Activated CD8-positive, alpha-beta memory T cell treated with anti-CD3 and anti-CD28 coated beads for 24 hours (primary cell): ENCODE results near the gene CFAP68.
"Not testable (repeated sequence)": the region's sequence is repeated elsewhere in the genome, so short reads cannot be mapped to it uniquely, and the experiment has no call there.

Source experiments
- DNase-seq: peaks from one replicate; pipeline ENCODE4 v3.0.0-alpha.2; 2020

The CFAP68 gene

DNA sequence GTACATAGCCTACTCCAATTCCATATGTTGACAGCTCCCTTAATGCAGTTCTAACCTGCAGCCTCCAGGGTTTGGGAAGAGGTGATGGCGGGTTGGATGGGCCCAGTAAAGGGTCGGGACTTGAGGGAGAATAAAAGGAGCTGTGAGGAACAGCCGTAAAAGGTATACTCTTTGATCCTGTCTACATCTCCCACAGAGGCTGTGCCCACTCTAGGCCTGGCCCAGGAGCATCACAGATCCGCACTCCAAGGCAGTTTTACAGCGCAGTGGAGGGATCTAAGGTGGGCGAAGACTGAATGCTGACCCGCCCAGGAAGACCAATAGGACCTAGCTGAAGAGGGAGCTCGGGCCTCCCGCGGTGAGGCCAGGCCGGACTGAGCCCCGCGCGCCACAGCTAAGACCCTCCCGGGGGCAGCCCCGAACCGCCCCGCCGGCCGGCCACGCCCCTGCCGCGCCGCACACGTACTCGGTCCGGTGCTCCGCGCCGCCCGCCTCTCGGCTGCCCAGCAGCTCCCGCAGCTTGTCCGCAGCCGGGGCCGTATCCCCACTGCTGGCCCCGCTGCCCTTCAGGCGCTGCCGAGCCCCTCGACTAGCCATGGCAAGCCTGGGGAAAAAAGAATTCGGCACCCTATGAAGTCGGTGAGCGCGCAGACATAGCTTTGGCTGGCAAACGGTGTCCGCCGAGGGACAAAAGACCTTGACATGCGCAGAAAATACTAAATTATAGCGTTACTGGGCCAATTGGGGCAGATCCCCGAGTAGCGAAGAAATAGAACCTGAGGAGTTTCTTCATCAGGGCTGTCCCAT, 8.3 kb upstream of the CFAP68 start, which contains the start of gene ALG9:
Gene ALG9 (minus strand): TSS at position 696 of the 807 bp plus-strand sequence. CDS start 99 bp downstream, at position 597.
- DNase-seq = peak; percentile 98

DNA sequence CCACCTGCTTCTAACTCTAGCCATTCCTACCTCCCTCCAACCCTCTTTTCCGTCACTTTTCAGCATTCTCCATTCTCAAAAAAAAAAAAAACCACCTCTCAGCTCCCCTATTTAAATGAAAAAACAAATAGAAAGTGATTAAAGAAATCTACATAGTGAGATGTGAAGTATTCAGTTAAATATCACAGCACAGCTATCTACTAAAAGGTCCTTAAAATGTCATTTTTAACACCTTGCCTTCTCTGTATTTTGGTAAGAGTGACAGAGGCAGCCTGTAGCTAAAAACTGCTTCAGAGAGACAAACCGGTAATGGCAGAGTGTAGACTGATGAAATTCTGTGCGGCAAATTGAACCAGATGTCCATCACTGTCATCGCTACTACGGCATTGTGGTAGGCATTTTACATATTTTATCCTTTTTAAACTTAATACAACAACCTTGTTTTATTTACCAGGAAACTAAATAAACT, 7.6 kb upstream of the CFAP68 start:
- DNase-seq = no peak

- DNase-seq = no peak
Measured at GRCh38 chr11:111878385-111878848, 924 bp upstream of the CFAP68 start.

- no peak for DNase-seq
Measured at GRCh38 chr11:111879637-111879960, 258 bp downstream of the CFAP68 start.

GRCh38 chr11:111882202-111882601, 2.9 kb downstream of the CFAP68 start:
- DNase-seq = no peak

DNA sequence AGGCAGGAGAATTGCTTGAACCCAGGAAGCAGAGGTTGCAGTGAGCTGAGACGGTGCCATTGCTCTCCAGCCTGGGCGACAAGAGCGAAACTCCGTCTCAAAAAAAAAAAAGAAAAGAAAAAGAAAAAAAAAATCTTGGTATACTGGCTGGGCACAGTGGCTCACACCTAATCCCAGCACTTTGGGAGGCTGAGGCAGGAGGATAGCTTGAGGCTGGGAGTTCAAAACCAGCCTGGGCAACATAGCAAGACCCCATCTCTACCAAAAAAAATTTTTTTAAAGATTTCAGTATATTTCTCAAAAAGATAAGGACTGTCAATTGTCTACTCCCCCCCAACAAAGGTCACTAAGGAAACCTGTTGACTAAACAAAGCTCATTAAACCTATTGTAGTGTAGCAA, 5.7 kb downstream of the CFAP68 start:
- not testable (repeated sequence) for DNase-seq

- no peak for DNase-seq
Measured at GRCh38 chr11:111886032-111886431, 6.7 kb downstream of the CFAP68 start.

GRCh38 chr11:111886844-111887243, 7.5 kb downstream of the CFAP68 start:
- no peak for DNase-seq

DNA sequence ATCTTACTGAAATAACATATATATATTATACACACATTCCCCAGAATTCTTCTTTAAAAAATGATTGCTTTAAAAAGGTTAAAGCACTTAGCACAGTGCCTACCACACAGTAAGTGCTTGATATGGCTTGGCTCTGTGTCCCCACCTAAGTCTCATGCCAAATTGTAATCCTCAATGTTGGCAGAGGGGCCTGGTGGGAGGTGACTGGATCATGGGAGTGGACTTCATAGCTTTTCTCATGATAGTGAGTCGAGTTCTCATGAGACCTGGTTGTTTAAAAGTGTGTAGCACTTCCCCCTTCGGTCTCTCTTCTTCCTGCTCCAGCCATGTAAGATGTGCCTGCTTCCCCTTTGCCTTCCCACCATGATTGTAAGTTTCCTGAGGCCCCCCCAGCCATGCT, 26.1 kb downstream of the CFAP68 start:
- DNase-seq = no peak

DNA sequence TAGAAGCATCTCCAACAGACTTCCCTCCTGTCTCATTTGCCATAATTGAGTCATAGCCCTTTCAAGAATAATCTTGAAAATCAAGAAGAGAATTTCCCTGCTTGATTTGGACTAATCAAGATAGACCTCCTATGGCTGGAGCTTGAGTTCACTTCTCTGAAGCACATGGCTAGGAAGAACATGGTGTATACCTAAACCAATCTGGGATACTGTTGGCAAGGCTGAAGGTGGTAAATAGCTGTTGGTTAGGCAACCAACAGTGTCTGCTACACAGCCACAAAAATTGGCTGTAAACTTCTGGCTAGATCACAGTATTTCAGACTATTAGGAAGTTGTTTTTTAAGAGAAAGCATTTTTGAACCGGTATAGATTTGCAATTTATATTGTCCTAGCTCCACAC, 27.3 kb downstream of the CFAP68 start:
- DNase-seq = no peak

DNA sequence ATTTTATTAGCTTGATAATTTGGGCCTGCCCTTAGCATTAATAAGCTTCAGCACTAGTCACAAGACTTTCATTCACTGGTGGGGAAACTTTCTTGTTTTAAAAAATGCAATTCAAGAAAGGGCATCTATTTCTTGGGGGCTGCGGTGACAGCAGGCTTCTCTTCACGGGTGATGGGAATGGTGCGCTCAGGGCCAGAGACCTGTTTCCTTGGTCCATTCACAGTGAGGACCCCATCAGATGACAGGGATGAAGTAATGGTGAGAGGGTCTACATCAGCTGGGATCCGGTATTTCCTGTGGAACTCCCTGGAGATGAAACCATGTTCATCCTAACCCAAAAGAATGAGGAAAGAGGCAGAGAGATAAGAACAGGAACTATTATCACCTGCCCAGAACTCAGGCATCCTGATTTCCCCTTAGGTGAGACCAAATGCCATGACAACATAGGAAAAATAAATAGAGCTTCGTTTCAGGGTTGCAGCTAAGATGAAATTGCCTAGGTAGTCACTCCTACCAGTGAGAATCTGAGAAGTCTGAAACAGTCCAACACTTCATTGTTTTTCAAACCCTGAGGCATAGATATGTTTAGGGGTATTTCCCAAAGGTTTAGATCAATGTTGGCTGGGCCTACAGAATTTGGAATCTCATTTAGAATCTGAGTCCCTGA, 29.4 kb downstream of the CFAP68 start:
- no peak for DNase-seq

GRCh38 chr11:111909378-111909777, 30.0 kb downstream of the CFAP68 start:
- DNase-seq = no peak

DNA sequence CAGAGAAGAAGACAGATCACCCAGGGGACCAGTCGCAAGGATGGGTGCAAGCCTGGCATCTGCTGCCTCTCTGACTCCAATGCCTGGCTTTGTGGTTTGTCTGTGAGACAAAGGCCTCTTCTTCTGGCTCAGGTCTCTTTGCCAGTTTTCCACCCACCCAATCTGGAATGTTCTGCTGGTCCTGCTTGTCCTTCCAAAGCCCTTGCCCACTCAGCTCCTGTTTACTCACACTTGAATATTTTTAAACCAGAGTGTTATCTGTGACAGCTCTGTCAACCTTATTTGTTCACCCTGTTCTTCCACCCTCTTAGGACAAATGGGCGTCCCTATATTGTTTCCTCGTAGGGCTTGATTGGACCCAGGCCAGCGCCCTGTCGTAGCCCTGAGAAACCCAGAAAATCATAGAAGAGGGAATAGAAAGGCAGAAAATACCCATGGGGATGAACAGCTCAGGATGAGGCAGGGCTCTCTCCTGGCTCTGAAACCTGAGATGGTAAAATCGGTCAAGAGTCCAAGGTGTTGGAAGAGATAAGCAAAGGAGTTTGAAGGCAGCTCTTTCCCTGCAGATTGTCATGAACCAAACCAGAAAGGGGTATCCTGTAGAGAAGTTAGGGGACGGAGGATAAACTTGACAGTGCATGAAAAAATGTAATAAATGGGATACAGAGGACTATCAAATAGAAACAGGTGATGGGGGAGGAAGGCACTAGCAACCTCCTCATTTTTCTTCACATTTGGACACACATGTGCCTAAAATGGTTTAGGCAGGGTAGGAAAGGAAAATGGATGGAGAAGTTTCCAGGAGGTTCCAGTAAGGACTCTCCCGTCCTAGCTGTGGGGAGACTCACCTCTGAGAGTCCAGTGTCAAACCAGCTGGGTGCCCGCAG, 31.6 kb downstream of the CFAP68 start:
- DNase-seq = no peak

- DNase-seq = no peak
Measured at GRCh38 chr11:111911563-111912401, 32.4 kb downstream of the CFAP68 start, which contains the start of gene CRYAB. Gene CRYAB, minus strand, starts transcription at chr11:111911770. Its CDS starts 46 bp downstream, at chr11:111911724.

- DNase-seq = no peak
Measured at GRCh38 chr11:111912535-111912934, 33.2 kb downstream of the CFAP68 start, which contains the start of gene HSPB2. Gene HSPB2, plus strand, starts transcription at chr11:111912734. Its CDS starts 96 bp downstream, at chr11:111912830.

GRCh38 chr11:111913031-111913861, 33.9 kb downstream of the CFAP68 start:
- no peak for DNase-seq

GRCh38 chr11:111913997-111914396, 34.7 kb downstream of the CFAP68 start:
- no peak for DNase-seq

DNA sequence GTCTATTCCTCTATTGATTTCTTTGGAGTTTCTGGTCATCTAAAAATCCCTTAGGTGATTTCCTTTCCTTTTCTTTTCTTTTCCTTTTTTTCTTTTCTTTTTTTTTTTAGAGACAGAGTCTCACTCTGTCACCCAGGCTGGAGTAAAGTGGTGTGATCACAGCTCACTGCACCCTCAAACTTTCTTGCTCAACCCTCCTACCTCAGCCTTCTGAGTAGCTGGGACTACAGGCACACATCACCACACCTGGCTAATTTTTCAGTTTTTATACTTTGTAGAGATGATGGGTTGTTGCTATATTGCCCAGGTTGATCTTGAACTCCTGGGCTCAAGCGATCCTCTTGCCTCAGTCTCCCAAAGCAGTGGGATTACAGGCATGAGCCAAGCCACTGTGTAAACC, 37.4 kb downstream of the CFAP68 start:
- no peak for DNase-seq

DNA sequence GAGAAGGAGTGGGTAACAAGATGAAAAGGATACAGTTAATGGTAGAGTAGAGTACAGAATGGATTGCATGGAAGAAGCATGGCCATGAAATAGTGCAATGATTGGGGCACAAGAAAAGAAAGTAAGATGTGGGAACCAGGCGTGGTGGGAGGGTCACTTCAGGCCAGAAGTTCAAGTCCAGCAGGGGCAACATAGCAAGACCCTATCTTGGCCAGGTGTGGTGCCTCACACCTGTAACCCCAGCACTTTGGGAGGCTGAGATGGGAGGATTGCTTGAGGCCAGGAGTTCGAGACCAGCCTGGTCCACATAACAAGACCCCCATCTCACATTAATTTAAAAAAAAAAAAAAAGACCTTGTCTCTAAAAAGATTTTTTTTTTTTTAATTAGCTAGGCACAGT, 38.0 kb downstream of the CFAP68 start:
- DNase-seq = no peak

DNA sequence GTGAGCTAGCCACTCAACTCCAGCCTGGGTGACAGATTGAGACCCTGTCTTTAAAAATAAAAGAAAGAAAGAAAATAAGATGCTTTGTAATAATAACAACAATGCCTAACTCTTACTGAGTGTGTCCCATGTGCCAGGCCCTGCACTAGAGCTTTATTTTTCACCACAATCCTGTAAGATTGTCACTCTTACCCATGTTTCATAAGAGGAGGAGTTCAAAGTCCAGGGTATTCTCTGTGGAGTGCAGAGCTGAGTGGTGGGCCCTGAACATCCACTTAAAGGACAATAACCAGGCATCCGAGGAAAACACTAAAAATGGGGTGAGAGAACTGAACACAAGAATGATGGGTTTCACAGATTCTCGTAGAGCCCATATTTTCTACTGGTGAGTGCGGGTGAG, 38.4 kb downstream of the CFAP68 start:
- DNase-seq = no peak
